Raji (cell line): ENCODE data around the gene KRTAP12-4.

Experiments used
- POLR2A ChIP-seq: IDR thresholded peaks from 2 replicates; pipeline ENCODE4 v1.6.1; 2011; ENCODE audit warnings: low read depth, low read length, control low read depth; ENCODE audit not compliant: insufficient read depth

The KRTAP12-4 gene

DNA sequence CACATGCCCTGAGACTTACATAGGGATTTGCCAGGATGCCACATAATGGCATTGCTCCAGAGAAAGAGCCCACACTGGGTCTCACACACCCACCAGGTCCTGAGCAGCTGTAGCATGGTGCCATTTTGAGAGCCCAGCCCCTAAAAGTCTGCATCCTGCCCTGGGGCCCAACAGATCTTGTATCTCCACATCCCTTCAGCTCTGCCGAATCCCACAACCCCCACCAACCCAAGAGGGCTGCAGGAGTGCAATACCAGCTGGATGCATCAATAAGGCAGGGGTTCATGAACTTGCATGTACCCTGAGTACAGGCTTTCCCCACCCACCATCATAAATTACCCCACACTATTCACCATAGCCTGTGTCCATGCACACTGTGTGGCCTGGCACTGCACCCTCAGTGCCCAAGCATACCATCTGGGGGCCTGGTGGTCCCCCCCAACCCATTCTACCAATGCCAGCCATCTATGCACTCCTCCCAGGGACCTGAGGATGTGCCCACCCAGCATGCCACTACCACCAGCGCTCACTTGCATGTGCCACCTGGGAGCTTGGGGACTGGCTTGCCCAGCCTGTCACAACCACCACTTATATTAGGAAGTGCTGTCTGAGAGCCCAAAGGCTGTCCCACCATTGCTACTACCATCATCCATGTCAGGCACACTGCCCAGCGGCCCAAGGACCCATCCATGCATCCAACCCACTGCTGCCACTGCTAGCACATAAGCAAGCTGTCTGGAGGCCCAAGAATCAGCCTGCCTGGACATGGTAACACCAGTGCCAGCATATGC is 16.4 kb upstream of the KRTAP12-4 start:
- no peak for TF ChIP-seq POLR2A

DNA sequence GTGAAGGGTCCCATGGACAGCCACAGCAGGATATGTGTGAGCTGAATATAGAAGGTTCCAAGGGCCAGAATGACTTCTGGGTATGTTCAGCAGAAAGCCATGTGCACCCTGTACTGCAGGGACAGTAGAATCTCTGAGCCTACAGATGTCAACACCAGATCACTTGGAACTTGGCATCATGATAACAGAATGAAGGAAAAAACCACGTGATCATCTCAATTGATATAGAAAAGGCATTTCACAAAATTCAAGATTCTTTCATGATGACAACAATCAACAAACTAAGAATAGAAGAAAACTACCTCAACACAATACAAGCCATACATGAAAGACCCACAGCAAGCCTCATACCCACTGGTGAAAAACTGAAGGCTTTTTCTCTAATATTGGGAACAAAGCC is 13.2 kb upstream of the KRTAP12-4 start:
- TF ChIP-seq POLR2A: no peak

DNA sequence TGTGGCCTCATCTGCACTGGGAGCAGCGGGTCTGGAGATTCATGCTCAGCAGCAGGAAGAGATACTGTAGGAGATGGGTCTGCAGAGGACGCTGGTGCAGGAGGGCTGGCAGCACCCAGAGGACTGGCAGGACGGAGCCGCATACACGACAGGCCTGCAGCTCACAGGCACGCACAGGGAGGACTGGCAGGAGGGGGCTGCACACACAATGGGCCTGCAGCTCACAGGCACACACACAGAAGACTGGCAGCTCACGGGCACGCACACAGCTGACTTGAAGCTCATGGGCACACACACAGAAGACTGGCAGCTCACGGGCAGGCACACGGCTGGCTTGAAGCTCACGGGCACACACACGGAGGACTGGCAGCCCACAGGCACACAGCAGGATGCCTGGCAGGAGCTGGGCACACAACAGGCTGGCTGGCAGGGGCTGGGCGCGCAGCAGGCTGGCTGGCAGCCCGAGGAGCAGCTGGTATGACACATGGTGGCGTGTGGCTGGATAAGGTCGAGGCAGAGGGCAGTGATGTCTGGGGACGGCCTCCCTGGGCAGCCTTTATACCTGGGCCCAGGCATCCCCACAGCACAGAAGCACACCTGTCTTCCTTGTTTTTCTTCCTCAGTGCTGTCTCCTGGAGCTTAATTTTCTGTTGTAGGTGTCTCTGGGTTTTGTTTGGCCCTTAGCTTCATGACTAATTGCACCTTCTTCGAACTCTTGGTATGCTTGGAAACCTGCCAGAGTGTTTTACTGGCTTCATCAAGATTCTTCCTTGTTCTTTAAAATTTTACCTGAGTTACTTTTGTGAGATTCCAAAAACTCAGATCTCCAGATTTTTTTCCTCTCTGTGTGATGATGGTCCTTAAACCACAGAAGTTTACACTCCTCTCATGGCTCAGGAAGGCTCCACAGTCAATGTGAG is 12.2 kb upstream of the KRTAP12-4 start, which contains the start of gene KRTAP12-2:
Gene KRTAP12-2, minus strand, starts transcription at position 527 of the 920 bp plus-strand sequence. Its CDS starts 41 bp downstream, at position 486.
- TF ChIP-seq POLR2A: no peak

DNA sequence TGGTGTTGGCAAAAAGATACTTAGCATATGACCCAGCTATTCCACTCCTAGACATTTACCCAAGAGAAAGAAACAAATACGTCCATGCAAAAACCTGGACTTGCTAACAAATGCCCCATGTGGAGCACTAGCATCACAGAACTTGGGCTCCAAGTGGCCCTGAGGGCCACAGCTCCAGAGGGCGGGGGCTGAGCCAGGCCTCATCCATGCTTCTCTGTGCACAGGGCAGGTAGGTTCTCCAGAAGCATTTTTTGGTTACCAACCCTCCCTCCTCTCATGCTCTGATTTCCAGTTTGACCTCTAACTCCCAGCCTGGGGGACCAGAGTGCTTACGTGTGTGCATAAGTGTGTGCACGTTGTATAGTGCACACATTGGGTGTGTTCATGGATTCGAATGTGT is 10.2 kb upstream of the KRTAP12-4 start:
- no peak for TF ChIP-seq POLR2A

DNA sequence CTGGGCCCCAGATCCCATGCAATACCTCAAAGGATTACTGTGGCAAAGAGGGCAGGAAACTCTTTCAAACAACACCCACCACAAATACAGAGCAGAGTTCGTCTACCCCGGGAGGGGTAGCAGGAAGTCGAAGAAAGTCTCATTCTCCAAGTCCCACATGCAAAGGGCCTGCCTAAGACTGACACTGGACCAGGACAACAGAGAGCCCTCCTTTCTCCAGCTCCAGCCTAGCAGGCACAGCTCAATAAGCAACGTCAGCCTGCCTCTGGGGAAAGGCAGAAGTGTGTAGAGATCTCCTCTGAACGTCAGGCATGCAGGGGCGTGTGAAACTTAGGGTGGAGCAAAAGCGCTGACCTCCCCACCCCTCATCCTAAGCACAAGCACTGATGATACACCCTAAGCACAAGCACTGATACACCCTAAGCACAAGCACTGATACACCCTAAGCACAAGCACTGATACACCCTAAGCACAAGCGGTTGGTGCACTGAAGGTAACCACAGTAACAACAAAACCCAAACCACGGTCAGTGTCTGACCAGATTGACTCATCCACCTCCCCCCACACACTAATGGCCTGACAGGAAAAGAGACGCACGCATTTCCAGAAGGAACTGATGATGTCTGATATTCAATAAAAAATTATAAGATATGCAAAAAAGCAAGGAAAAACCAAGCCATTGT is 4.6 kb upstream of the KRTAP12-4 start:
- no peak for TF ChIP-seq POLR2A

DNA sequence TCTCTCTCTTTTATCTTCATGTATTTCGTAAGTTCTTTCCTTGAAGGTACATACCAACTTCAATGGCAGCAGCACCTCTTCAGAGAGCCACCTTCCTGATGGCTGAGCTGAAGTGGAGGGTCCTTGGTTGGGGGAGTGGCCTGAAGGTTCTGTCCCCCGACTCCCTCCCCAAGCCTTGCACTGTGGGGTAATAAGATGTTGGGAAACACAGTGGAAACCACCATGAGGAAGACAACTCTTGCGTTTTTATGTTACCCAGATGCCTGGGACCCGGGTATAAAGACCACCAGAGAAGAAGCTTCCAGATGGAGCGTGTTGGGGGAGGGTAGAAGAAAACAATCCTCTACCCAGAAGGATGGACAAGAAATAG is 4.1 kb upstream of the KRTAP12-4 start:
- TF ChIP-seq POLR2A: no peak

DNA sequence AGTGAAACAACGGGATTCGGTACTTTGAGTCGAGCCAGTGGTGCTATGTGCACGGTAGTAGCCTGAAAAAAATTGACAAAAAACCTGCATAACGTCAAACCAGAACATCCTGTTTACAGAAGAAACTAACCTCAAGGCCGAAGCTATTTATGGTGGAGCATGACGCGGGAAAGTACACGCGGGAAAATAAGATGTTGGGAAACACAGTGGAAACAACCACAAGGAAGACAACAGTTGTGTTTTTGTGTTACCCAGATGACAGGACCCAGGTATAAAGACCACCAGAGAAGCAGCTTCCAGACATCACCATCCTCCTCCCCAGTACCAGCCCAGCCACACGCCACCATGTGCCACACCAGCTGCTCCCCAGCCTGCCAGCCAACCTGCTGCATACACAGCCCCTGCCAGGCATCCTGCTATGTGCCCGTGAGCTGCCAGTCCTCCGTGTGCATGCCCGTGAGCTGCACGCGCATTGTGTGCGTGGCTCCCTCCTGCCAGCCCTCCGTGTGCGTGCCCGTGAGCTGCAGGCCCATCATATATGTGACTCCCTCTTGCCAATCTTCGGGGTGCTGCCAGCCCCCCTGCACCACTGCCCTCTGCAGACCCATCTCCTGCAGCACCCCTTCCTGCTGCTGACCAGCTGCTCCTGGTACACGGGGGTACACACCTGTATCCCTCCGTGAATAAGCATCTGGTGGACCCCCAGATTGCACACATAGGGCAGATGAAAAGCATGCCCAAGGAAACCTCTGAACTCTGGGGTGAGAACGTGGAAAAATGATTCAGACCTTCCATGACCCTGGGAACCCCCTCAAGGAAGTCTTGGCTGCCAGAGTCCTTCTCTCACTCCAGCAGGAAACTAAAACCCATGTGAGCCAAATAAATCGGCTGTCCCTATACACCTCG is 3.4 kb upstream of the KRTAP12-4 start, which contains the start of gene KRTAP12-3:
Gene KRTAP12-3, plus strand, starts transcription at position 298 of the 906 bp plus-strand sequence. Its CDS starts 48 bp downstream, at position 346.
- TF ChIP-seq POLR2A: no peak

DNA sequence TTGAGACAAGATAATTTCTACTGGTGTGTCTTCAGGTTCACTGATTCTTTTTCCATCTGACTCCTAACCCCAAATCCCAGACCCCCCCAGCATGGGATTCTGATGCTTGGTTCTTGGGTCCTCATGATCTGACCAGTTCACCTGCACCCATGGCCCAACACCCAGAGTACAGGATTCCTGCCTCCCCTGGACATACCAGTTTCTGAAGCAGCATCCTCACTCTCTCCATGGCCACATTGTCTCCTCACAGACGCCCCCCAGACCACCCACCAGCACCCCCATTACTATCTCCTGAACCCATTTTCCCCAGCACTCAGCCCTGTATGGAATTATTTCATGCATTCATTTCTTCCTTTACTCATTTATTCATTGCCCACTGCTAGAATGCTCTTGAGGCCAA is 2.4 kb upstream of the KRTAP12-4 start:
- no peak for TF ChIP-seq POLR2A

DNA sequence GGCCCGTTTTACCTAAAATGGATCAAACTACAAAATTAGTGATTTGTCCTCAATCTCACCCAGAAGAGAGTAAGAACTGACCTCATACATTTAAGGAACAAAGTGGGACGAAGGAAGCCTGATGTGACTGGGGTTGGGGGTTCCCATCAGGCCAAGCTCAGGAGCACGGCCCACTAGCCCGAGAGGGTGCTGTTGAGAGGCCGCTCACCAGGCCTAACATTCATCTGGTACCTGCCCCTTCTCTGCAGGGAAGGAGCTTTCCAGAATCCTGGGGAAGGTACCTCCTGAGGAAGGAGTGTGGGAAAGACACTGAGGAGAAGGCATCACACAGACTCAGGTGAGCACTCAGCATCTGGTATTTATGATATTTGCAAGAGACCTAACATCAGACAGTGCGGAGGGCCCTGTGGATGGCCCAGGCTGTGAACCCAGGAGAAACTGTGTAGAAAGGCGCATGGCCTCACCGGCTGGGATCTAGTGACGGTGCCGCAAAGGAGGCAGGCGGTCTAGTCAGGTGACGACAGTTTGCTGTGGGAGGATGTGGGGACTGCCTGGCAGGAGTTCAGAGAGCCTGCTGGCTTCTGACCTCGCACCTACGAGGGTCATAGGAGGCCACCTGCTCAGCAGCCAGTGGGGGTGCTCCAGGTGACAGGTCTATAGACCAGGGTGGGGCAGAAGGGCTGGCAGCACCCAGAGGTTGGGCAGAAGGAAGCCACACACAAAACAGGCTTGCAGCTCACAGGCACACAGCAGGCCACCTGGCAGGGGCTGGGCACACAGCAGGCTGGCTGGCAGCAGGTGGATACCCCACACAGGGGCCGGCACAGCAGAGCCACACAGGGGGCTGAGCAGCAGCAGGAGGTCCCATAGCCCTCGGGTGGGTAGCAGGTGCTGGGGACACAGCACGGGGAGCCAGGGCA is 543 bp downstream of the KRTAP12-4 start:
- TF ChIP-seq POLR2A: no peak

DNA sequence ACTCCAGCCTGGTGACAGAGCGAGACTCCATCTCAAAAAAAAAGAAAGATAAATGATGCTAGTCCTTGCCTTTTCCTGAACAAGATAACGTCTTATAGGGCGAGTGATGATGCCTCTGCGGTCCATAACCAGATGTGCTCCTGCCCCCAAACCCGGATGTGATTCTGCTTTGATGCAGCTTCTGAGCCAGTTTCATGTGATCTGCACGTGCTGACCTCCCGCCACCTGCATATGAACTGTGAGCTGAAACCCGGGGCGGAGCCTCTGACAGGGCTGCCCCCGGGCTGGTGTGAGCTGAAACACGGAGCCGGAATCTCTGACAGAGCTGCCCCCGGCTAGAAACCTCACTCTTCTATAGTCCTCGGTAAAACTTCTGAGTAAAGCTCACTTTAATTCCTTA is 1.3 kb downstream of the KRTAP12-4 start:
- TF ChIP-seq POLR2A: no peak

DNA sequence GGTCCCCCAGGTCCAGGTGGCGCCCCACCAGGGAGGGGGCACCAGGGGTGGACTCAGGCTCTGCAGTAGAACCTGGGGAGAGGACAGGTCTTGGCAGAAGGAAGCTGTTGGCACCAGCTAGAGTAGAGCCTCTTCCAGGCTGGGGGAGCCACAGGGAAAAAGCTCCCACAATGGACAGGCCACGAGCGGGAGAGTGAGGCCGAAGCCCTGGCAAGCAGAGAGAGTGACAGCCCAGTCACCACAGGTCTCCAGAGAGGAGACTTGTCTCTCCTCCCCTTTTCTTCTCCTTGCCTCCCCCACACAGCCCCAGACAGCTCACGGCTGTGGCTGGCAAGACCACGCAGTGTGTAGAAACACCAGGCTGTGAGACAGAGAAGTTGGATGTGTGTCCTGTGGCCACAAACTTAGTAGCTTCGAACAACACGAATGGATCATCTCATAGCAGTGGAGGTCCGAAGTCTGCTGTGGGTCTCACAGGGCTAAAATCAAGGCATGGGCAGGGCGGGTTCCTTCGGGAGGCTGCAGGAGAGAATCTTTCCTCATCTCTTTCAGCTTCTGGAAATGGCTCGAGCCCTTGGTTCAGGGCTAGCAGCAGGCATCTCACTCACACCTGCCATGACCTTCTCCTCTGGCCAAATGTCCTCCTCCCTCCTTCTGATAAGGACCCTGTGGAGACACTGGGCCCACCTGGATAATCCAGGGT is 3.3 kb downstream of the KRTAP12-4 start:
- TF ChIP-seq POLR2A: no peak

DNA sequence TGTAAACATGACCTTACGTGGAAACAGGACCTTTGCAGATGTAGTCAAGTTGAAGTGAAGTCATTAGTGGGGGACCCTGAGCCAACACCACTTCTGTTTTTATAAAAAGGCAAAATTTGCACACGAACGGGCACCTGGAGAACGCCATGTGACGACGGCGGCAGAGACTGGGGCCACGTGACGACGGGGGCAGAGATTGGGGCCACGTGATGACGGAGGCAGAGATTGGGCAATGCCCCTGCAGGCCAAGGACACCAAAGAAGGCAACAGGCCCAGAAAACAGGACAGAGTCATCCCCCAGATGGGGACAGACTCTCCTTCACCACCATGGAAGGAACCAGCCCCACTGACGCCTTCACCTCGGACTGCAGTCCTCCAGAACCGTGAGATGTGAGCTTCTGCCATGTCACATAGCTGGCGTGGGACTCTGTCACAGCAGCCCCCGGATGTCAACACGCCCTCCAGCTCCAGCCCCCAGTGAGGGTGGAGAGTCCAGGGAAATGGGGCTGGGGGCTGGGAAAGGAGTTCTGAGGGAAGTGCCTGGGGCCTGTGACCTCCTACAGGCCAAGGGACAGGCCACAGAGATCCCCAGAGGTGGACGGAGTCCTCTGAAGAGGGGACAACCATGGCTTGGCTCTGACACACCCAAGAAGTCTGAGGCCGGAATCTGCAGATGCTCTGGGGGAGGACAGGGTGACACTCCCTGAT is 4.0 kb downstream of the KRTAP12-4 start:
- no peak for TF ChIP-seq POLR2A
